CD14-positive monocyte (primary cell): ENCODE data around the gene GPS1. TPM values are rescaled to one million over a fixed set of nuclear protein-coding genes. Genes with fewer than 3 reads are reported as not detected.

Experiments
- DNase-seq, 3 donors: peaks; one replicate each; pipeline ENCODE4 v3.0.0-alpha.2; 2011 to 2022
- H2AFZ ChIP-seq: 2 replicates; pipeline ENCODE4 v1.6.0; 2012; ENCODE audit warnings: mild to moderate bottlenecking, low read depth, low read length, inconsistent platforms; ENCODE audit not compliant: insufficient read depth, poor library complexity, severe bottlenecking
- H3K27ac ChIP-seq, 2 donors: 1 replicate in 1 of 2; 2 replicates in 1 of 2; pipeline ENCODE4 v1.5.1; 2012 to 2013; ENCODE audit warnings: low read length in 2 of 2, control low read depth in 1 of 2, inconsistent platforms in 1 of 2, low read depth in 1 of 2, mild to moderate bottlenecking in 1 of 2
- H3K27me3 ChIP-seq, 2 donors: one replicate each; pipeline versions ENCODE4 v1.6.0 to v1.6.1; 2011 to 2013; ENCODE audit warnings: low read length in 2 of 2; ENCODE audit not compliant: control insufficient read depth in 2 of 2, insufficient read depth in 2 of 2
- H3K36me3 ChIP-seq, 2 donors: replicated peaks in 1 of 2; 1 replicate in 1 of 2; 2 replicates in 1 of 2; pipeline versions ENCODE4 v1.5.1 to v1.6.1; 2012 to 2013; ENCODE audit warnings: low read length in 2 of 2, control low read depth in 1 of 2, inconsistent platforms in 1 of 2, mild to moderate bottlenecking in 1 of 2; ENCODE audit not compliant: insufficient read depth in 2 of 2, control insufficient read depth in 1 of 2
- H3K4me1 ChIP-seq, 2 donors: 1 replicate in 1 of 2; 2 replicates in 1 of 2; pipeline versions ENCODE4 v1.5.1 to v1.6.1; 2012 to 2013; ENCODE audit warnings: low read length in 2 of 2, control low read depth in 1 of 2, inconsistent platforms in 1 of 2, mild to moderate bottlenecking in 1 of 2, moderate library complexity in 1 of 2; ENCODE audit not compliant: insufficient read depth in 2 of 2, control insufficient read depth in 1 of 2
- H3K4me2 ChIP-seq: replicated peaks from 2 replicates; pipeline ENCODE3; 2012; ENCODE audit warnings: low read length, moderate library complexity, mild to moderate bottlenecking; ENCODE audit not compliant: poor library complexity, severe bottlenecking; ENCODE audit errors: extremely low read depth
- H3K4me3 ChIP-seq, 3 experiments: fragments of 200-600 bp in 1 of 3; sonication (generic) in 1 of 3; replicated peaks in 1 of 3; 1 replicate in 2 of 3; 2 replicates in 1 of 3; pipeline ENCODE4 v1.5.1; 2011 to 2013; ENCODE audit warnings: low read length in 3 of 3, mild to moderate bottlenecking in 3 of 3, control low read depth in 2 of 3, low read depth in 2 of 3, inconsistent platforms in 1 of 3, moderate library complexity in 1 of 3
- H3K79me2 ChIP-seq: 2 replicates; pipeline ENCODE4 v1.6.0; 2012; ENCODE audit warnings: mild to moderate bottlenecking, control low read depth, inconsistent platforms, low read length, moderate library complexity; ENCODE audit not compliant: insufficient read depth
- H3K9ac ChIP-seq: 2 replicates; pipeline ENCODE4 v1.6.0; 2017; ENCODE audit warnings: low read length, mild to moderate bottlenecking; ENCODE audit not compliant: insufficient read depth, poor library complexity, severe bottlenecking
- H3K9me3 ChIP-seq, 2 donors: replicated peaks in 1 of 2; 1 replicate in 1 of 2; 2 replicates in 1 of 2; pipeline versions ENCODE4 v1.5.1 to v1.6.1; 2012 to 2013; ENCODE audit warnings: low read length in 2 of 2, control low read depth in 1 of 2; ENCODE audit not compliant: control insufficient read depth in 1 of 2, insufficient read depth in 1 of 2
- H4K20me1 ChIP-seq: 2 replicates; pipeline ENCODE4 v1.6.0; 2012; ENCODE audit warnings: mild to moderate bottlenecking, low read length, control low read depth, moderate library complexity; ENCODE audit not compliant: insufficient read depth
- H3K27ac Mint-ChIP-seq, 7 donors: one replicate each; pipeline ENCODE4 v1.8.0; 2020; ENCODE audit warnings: mild to moderate bottlenecking in 7 of 7, mixed read lengths in 7 of 7, moderate library complexity in 6 of 7, inconsistent platforms in 2 of 7
- H3K27me3 Mint-ChIP-seq, 3 donors: one replicate each; pipeline ENCODE4 v1.8.0; 2021 to 2022; ENCODE audit warnings: low read depth in 3 of 3, mild to moderate bottlenecking in 3 of 3, mixed read lengths in 3 of 3, moderate library complexity in 3 of 3, inconsistent platforms in 1 of 3
- H3K36me3 Mint-ChIP-seq, 2 donors: one replicate each; pipeline ENCODE4 v1.8.0; 2020; ENCODE audit warnings: mixed read lengths in 2 of 2, inconsistent platforms in 1 of 2, mild to moderate bottlenecking in 1 of 2
- H3K4me1 Mint-ChIP-seq: one replicate; pipeline ENCODE4 v1.8.0; 2020; ENCODE audit warnings: mild to moderate bottlenecking, mixed read lengths
- H3K4me3 Mint-ChIP-seq, 2 donors: one replicate each; pipeline ENCODE4 v1.8.0; 2020; ENCODE audit warnings: mild to moderate bottlenecking in 2 of 2, mixed read lengths in 2 of 2, moderate library complexity in 1 of 2
- H3K9me3 Mint-ChIP-seq, 7 donors: one replicate each; pipeline ENCODE4 v1.8.0; 2020 to 2022; ENCODE audit warnings: mixed read lengths in 7 of 7, mild to moderate bottlenecking in 6 of 7, moderate library complexity in 6 of 7, inconsistent platforms in 2 of 7
- CTCF ChIP-seq: fragments of 200-600 bp; IDR thresholded peaks from one replicate; pipeline ENCODE4 v1.8.0; 2022; ENCODE audit warnings: antibody characterized with exemption, mild to moderate bottlenecking
- WGBS: methylation state at CpG from one replicate; pipeline ENCODE4 v1.1.5; 2013; ENCODE audit warnings: missing lambda C conversion rate; ENCODE audit not compliant: insufficient coverage; 5-methylcytosine and 5-hydroxymethylcytosine counted together
- intact Hi-C, 2 donors: fragments of 100-400 bp; cut with micrococcal nuclease; formaldehyde crosslinking; loops; one replicate each; pipeline versions ENCODE4 v1.15.0 to v1.15.1; 2023
- polyA plus RNA-seq, 3 donors: library from polyadenylated mRNA; depleted of rRNA in 1 of 3; unstranded in 2 of 3; stranded (reverse) in 1 of 3; fragments of 300-500 nt in 2 of 3; fragments of >200 nt in 1 of 3; fragmentation: Illumina TruSeq in 2 of 3; gene quantifications; 1 replicate in 2 of 3; 2 replicates in 1 of 3; pipeline ENCODE4 v1.2.3, GENCODE V29; 2012 to 2021

Gene GPS1
- polyA plus RNA-seq, 3 donors = 101 to 130 (median 110) TPM

DNA sequence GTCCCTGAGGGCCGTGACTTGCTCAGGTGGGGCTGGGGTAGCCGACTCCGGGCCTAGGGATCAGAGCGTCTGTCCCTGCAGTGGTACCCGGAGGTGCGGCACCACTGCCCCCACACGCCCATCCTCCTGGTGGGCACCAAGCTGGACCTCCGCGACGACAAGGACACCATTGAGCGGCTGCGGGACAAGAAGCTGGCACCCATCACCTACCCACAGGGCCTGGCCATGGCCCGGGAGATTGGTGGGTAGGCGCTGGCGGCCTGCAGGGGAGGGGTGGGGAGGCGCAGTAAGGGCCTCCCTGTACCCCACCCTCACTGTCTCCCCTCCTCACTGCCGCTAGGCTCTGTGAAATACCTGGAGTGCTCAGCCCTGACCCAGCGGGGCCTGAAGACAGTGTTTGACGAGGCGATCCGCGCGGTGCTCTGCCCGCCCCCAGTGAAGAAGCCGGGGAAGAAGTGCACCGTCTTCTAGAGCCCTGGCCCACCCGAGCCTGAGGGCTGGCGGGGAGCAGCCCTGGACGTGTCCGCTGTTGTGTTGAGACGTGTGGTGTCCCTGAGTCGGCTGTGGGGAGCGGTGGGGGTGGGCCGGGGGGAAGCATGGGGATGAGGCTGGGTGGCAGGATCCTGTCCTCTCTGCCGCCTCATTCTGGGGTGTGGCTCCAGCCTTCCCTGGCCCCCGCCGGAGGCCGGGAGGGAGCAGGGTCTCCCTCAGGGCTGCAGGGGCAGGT is 18.2 kb upstream of the GPS1 start:
- Mint-ChIP-seq H3K36me3 (peaks cover 13 to 28% of the 10 kb centered on the region in 2 donors), H3K9me3 (peaks cover 0 to 5% (median 0%) of the 10 kb centered on the region in 7 donors), H3K4me3 (no peak overlapping the region), H3K27me3 (peaks cover 11 to 25% (median 16%) of the 10 kb centered on the region in 3 donors), H3K27ac (no peak overlapping the region), H3K4me1 (peaks cover 25% of the 10 kb centered on the region)
- Histone ChIP-seq H2AFZ (no peak overlapping the region), H3K4me1 (peaks cover 38 to 53% of the 10 kb centered on the region in 2 donors), H3K27me3 (peaks cover 6 to 10% of the 10 kb centered on the region in 2 donors), H4K20me1 (peaks cover 16% of the 10 kb centered on the region), H3K4me3 (no peak overlapping the region), H3K79me2 (peaks cover 3% of the 10 kb centered on the region), H3K9me3 (no peaks in the 10 kb centered on the region), H3K9ac (no peak overlapping the region), H3K4me2 (no peak overlapping the region), H3K27ac (no peak overlapping the region), H3K36me3 (peaks cover 0 to 7% of the 10 kb centered on the region in 2 donors)
- intact Hi-C loops = loop anchor here (10.0 kb wide), 3 partner anchors 61 to 421 kb away; partner anchors contain the start of genes CYBC1 (in 1 of the 2), FASN (in 1 of the 2) and NARF (in 1 of the 2)
- no peak for TF ChIP-seq CTCF
- WGBS = 98% methylated on average over 20 of the region's 38 CpGs
- DNase-seq = no peak

- H3K27me3 ChIP-seq = peaks cover 6 to 10% of the 10 kb centered on the region in 2 donors
- H3K9me3 ChIP-seq = no peaks in the 10 kb centered on the region
- H3K27ac ChIP-seq = no peak overlapping the region
- Mint-ChIP-seq H3K36me3 (peaks cover 13 to 22% of the 10 kb centered on the region in 2 donors), H3K4me1 (peaks cover 33% of the 10 kb centered on the region), H3K27ac (no peak overlapping the region), H3K4me3 (no peak overlapping the region), H3K9me3 (peaks cover 0 to 5% (median 0%) of the 10 kb centered on the region in 7 donors), H3K27me3 (peaks cover 11 to 23% (median 15%) of the 10 kb centered on the region in 3 donors)
- no peak overlapping the region for H3K9ac ChIP-seq
- peaks cover 16% of the 10 kb centered on the region for H4K20me1 ChIP-seq
- intact Hi-C loops = loop anchor here (5.0 to 10.0 kb wide), 4 partner anchors 60 to 420 kb away; partner anchors contain the start of genes CYBC1 (in 1 of the 2), FASN (in 1 of the 2), NARF (in 1 of the 2) and SLC25A10 (in 1 of the 2)
- H3K36me3 ChIP-seq = peaks cover 0 to 7% of the 10 kb centered on the region in 2 donors
- peaks cover 44 to 61% of the 10 kb centered on the region in 2 donors for H3K4me1 ChIP-seq
- WGBS = 94% methylated on average over 18 of the region's 23 CpGs
- H3K4me2 ChIP-seq = no peak overlapping the region
- peaks cover 3% of the 10 kb centered on the region for H3K79me2 ChIP-seq
- H3K4me3 ChIP-seq = no peak overlapping the region
- no peak for DNase-seq
- TF ChIP-seq CTCF = no peak
- no peak overlapping the region for H2AFZ ChIP-seq
Measured at GRCh38 chr17:82034371-82035011, 17.2 kb upstream of the GPS1 start.
